Renal cortical epithelial cell (primary cell): ENCODE data around the gene DBR1. TPM values are rescaled to one million over a fixed set of nuclear protein-coding genes. Genes with fewer than 3 reads are reported as not detected.

ENCODE experiments used
- DNase-seq: peaks from one replicate; pipeline ENCODE4 v3.0.0-alpha.2; 2011; ENCODE audit warnings: low read depth
- total RNA-seq: library from RNA; depleted of rRNA; stranded (reverse); fragments of >200 nt; gene quantifications from 2 replicates; pipeline ENCODE4 v1.2.3, GENCODE V29; 2014

The DBR1 gene
- total RNA-seq, 1 donor from 2014 or later: 22.1 TPM

DNA sequence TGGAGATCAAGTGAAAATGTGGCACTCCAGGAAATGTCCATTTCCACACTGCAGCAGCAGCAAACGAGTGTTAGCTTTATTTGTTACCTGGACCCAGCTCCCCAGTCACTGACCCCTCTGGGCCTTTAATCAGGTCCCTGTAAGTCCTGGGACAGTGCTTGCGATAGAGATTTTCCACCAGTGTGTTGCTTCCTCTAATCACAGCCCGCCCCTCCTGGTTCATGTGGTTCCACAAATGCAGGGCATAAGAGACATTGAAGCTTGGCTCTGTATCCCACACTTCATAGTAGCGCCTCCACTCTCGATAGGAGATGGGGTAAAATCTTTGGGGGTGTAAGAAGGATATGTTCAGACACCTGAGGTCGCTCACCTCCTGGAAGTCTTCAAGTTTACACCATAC is 50.5 kb downstream of the DBR1 start:
- DNase-seq: no peak

DNA sequence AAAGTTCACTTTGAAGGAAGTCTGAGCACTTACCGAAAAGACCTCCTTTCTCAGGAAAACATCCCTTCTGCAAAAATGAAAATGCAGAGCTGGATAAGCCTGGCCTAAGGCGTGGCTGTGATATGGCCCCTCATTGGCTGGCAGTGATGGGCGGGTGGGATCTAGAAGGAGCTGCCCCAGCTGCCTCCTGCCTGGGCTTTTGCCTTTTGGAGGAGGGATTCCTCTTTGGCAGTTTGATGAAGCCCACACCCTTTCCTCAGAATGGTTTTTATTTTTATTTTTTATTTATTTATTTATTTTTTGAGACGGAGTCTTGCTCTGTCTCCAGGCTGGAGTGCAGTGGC is 55.3 kb downstream of the DBR1 start:
- no peak for DNase-seq

DNA sequence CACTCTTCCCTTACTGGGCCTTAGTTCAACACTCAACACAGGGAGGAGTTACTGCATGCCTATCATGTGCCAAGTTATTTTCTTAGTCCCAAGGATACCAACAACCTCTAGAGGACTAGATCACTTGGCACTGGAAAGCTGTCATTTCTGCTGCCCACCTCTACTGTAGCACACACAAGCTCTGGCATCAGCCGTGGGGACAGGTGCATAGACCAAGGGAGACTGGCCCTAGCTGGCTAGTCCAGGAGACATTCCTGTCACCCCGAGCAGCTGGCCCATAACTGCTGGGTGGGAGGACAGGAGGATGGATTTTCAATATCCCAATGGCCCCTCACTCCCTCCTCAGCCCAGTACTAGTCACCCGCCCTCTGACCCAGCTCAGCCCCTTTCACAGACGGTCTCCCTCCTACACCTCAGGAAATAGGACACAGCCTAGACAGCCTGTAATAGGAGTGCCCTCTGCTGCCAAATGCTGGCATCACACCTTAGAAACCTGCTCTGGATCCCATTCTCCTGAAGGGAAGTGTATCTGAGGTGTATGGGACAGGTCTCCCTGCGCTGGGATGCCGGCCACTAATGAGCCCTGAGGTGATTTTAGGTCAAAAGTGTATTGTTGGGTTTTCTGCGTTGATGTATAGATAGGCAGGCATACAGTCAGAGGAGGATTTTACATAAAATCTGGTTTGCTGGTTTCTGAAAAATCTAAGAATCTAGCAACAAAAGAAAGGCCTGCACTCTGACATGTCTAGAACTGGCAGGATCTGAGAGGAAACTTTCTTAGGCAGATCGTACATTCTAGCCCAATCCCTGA is 55.9 kb downstream of the DBR1 start:
- DNase-seq: peak; percentile 70

DNA sequence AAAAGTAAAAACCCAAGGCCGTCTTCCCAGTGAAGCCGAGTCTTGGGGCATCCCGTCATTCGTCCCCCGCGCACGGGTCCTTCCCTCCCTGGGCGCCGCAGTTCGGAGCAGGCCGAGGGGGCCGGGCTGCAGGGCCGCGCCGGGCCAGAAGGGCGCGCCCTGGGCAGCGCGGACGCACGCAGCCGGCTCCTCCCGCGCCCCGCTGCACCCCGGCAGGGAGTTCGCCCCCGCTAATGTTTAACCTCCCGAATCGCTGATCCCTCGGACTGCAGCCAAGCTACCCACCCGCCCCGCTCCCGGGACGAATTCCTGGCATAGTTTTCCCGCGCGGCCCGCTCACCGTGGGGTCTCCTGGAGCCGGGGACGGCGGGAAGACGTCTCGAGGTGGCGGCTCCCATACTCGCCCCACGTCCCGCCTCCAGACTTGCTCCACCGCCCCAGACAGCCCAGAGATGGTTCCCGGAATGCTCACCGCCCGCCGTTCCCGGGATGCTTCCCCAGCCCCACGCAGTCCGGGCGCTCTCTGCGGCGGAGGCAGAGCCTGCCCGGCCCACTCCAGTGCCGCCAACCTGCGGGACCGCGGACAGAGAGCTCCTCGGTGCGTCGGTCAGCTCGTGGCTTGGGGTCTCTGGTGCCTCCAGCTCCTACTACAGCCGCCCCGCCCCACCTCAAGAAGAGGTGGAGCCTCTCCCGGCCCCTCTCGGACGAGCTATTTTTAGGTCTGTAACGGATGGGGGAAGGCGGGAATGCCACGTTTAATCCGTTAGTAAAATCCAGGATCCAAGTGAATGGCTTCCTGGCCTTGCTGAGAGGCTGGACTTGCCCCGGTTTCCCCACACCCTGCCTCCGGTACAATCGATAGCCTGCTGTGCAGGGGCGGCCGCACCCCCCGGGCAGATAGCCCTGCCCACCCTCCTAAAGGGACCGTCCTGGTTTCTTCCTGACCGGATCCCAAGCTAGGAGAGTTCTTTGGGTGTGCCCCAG is 59.4 kb downstream of the DBR1 start, which contains the start of gene DZIP1L:
Gene DZIP1L (minus strand): TSS at position 621 of the 984 bp plus-strand sequence. CDS start 11,637 bp downstream, outside the sequence.
- DNase-seq: peak; percentile 71

DNA sequence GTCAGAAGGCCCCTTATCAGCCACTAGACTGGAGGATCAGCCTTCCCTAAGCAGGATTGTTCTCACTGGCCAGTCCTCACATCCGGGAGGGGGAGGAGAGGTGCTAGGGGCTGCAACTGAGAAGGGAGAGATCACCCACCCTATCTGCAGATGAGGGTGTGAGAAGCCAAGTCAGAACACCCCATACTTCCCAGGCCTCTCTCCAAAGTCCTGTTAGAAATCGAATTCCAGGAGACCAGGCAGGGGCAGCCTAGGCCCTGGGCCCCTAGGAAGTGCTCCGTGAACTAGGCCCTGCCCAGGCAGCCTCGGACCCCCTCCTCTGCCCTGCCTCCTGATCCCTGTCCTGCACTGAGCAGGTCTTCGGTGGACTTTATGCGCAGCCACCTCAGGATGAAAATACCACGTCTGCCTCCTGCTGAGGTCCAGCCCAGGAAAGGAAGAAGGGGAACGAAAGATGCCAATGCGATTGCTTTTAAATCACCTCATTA is 60.2 kb downstream of the DBR1 start:
- DNase-seq: peak; percentile 33

DNA sequence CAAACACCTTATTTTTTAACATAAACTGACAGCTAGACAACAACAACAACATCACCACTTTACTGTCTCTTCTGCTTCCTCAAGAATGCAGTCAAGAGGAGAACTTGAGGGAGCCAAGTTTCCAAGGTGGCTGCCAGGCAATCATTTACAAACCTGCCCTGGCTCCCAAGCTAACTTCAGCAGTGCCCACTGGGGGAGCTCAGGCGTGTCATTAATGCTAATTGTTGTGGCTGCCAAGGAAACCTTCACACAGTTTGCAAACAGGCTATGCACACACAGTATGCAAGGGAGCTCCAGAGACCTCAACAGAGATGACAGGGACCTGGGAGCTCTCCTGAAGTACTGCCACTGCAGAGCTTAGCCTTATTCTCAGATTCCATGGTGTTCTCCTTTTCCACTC is 61.4 kb downstream of the DBR1 start:
- DNase-seq: peak; percentile 98

DNA sequence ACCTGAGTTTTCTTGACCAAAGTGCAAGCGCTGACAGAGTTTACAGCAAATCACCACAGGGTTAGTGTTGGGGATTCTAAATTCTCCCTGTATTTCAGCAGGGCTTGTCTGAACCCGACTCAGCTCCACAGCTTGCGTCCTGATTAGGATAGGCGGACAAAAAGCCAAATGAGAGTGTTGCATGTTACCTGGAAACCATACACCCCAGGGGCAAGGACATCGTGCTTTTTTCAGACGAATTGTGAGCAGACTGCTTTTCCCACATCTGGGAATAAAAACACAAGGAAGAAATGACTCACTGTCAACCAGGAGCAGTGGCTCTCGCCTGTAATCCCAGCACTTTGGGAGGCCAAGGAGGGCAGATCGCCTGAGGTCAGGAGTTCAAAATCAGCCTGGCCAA is 62.4 kb downstream of the DBR1 start:
- peak; percentile 90 for DNase-seq

Other genes with a start within 250 kb of the DBR1 start
- not detected in 2 replicates for gene CLDN18, start 164.8 kb downstream of the DBR1 start, total RNA-seq
- gene DZIP1L, start 59.3 kb downstream of the DBR1 start, total RNA-seq: 9.0 and 21.5 TPM in 2 replicates
- not detected in 2 replicates for gene A4GNT, start 42.5 kb downstream of the DBR1 start, total RNA-seq
- 57.0 and 86.4 TPM in 2 replicates for gene ARMC8, start 12.4 kb upstream of the DBR1 start, total RNA-seq
- gene NME9, start 154.9 kb upstream of the DBR1 start, total RNA-seq: 1.0 TPM in 1 of 2 replicates, not detected in the other
- gene MRAS, start 173.7 kb upstream of the DBR1 start, total RNA-seq: 28.5 and 91.3 TPM in 2 replicates